ENCODE results near the gene TTC19.

DNA sequence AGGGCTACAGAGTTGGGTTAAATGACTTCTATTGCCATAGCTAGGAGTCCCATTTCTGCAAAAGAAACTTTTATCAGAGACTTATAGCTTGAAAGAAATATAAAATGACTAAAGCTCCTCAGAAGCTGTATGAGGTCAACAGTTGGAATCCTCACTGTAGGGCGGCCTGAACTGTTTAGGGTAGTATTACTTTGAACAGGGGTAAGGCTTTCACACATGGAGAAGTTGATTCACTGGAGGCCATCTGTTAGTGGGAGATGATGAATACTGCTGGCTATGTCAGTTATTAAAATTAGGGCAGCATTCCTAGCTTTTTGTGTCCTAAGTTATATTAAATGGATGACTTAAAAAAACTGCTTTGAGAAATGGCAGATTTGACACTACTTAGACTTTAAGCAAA, 6.0 kb downstream of the TTC19 start:
- no peak for TF ChIP-seq EZH2 (IDR thresholded peaks at IDR 0.05; ENCODE audit: insufficient read depth, poor library complexity, severe bottlenecking)
- TF ChIP-seq EZH2phosphoT487 (IDR thresholded peaks at IDR 0.05; ENCODE audit: insufficient read depth, low read depth): no peak

All from GM23248 (cell line).